ENCODE data around the gene EEF1AKMT4.
"Not testable (repeated sequence)": the region's sequence is repeated elsewhere in the genome, so short reads cannot be mapped to it uniquely, and the experiment has no call there.

The EEF1AKMT4 gene

DNA sequence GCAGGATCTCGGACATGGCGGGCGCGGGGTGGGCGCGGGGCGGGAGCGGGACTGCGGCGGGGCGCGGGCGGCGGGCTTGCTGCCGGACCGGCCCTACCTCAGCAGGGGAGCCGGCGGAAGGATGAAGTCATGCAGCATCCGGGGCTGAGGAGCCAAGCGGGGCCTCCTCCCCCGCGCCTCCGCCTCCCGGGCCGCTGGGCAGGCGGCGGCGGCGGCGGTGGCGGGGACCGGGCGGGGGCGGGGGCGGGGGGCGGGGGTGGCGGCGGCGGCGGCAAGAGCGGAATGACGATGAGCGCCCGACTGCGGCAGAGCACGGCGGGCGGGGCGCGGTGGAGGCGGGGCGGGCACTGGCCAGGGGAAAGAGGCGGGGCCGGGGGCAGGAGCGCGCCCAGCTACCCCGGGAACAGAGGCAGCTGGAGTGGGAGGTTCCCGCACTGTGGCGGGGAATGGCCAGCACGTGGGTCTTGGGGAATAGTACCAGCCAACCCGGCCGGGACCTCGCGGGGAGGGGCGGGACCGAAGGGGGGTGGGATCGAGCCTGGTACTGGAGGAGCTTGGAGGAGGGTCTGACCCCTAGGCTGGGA lies 11.9 kb downstream of the EEF1AKMT4 start, which contains the start of gene CAMK2N2:
Gene CAMK2N2 (minus strand): TSS at position 284 of the 584 bp plus-strand sequence. CDS start 268 bp downstream, at position 16.
- peak; percentile 85 for DNase-seq

- peak; percentile 70 for DNase-seq
These were observed 12.6 kb downstream of the EEF1AKMT4 start for GRCh38 chr3:184261854-184262763.

- no peak for DNase-seq
These were observed 13.3 kb downstream of the EEF1AKMT4 start for GRCh38 chr3:184262764-184263179.

DNA sequence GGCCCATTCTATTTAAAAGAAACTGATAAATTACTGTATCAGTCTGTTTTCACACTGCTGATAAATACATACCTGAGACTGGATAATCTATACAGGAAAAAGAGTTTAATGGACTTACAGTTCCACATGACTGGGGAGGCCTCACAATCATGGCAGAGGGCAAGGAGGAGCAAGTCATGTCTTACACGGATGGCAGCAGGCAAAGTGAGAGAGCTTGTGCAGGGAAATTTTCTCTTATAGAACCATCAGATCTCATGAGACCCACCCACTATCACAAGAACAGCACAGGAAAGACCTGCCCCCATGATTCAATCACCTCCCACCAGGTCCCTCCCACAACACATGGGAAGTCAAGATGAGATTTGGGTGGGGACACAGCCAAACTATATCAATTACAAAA lies 17.8 kb downstream of the EEF1AKMT4 start:
- not testable (repeated sequence) for DNase-seq

- DNase-seq = no peak
These were observed 22.8 kb downstream of the EEF1AKMT4 start for GRCh38 chr3:184272269-184272668.

- no peak for DNase-seq
These were observed 25.9 kb downstream of the EEF1AKMT4 start for GRCh38 chr3:184275381-184275701.

DNA sequence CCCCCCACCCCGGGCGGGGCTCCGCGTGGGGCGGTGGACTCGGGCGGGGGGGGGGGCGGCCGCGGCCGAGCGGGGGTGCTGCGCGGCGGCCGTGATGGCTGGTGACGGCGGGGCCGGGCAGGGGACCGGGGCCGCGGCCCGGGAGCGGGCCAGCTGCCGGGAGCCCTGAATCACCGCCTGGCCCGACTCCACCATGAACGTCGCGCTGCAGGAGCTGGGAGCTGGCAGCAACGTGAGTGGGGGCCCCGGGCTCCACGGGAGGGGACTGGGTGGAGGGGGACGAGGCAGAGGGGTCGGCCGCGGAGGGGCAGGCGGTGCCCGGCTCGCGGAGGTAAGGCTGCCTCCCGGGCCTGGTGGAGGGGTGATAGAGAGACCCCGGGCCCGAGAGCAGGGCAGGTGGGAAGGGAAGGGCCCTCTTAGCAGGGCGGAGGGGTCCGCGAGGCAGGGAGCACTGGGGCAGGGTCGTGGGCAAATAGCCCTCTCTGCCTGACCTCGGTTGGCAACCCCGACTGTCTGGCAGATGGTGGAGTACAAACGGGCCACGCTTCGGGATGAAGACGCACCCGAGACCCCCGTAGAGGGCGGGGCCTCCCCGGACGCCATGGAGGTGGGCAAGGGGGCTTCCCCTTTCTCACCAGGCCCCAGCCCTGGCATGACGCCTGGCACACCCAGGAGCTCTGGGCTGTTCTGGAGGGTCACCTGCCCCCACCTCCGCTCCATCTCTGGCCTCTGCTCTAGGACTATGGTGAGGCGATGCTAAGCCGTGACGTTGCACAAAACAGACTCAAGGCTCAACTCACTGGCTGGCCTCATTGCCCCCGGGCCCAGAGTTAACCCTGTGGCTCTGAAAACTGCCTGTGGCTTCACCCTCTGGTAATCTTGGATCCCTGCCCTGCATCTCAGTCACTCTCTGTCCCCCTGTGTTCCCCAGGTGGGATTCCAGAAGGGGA lies 26.8 kb downstream of the EEF1AKMT4 start, which contains the start of gene ECE2:
Gene ECE2 (plus strand): TSS at position 62 of the 950 bp plus-strand sequence. CDS start 132 bp downstream, at position 194.
- no peak for DNase-seq

GRCh38 chr3:184277366-184277765 lies 27.9 kb downstream of the EEF1AKMT4 start:
- no peak for DNase-seq

DNA sequence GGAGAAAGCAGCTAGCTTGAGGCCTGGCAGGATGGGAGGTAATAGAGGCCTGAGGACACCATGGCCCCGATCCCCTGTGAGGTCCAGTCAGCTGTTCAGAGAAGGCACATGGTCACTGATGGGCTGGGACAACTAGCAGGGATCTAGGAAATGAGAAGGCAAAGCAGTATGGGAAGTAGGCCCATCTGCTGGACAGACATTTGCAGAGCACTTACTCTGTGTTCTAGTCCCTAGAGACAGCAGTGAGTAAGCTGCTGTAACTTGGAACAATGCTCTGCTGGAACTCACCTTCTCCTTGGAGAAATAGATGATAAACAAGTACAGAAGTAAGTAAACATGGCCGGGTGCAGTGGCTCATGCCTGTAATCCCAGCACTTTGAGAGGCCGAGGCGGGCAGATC lies 33.5 kb downstream of the EEF1AKMT4 start:
- no peak for DNase-seq

- no peak for DNase-seq
These were observed 34.2 kb downstream of the EEF1AKMT4 start for GRCh38 chr3:184283681-184284080.

DNA sequence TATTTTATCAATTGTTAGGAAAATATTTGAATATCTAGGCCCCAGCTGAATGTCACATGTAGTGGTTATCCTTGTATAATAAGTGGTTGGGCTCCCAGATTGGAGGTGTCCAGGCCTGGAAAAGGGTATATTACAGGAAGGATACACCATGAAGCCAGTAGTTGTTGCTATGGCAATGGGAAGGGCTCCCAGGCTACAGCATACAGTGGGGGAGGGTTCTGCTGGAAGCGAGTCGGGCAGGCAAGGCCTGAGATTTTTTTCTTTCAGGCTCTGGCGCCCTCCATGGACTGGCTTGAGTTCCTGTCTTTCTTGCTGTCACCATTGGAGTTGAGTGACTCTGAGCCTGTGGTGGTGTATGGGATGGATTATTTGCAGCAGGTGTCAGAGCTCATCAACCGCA lies 35.2 kb downstream of the EEF1AKMT4 start:
- peak; percentile 80 for DNase-seq

GRCh38 chr3:184289426-184289938 lies 40.0 kb downstream of the EEF1AKMT4 start:
- DNase-seq = peak; percentile 43

DNA sequence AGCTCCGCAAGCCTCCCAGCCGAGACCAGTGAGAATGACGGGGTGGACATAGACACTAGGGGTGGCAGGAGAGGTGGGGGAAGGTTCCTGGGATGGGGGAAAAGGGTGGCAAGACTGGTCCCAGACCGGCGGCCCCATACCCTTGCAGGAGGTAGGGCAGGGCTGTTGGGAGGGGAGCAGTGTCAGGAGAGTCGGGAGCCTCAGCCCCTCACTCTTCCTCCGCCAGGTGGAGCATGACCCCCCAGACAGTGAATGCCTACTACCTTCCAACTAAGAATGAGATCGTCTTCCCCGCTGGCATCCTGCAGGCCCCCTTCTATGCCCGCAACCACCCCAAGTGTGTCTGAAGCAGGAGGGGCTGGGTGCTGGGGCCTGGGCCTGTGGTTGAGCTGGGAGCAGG lies 40.9 kb downstream of the EEF1AKMT4 start:
- no peak for DNase-seq

GRCh38 chr3:184291044-184291737 lies 41.7 kb downstream of the EEF1AKMT4 start:
- DNase-seq = no peak

DNA sequence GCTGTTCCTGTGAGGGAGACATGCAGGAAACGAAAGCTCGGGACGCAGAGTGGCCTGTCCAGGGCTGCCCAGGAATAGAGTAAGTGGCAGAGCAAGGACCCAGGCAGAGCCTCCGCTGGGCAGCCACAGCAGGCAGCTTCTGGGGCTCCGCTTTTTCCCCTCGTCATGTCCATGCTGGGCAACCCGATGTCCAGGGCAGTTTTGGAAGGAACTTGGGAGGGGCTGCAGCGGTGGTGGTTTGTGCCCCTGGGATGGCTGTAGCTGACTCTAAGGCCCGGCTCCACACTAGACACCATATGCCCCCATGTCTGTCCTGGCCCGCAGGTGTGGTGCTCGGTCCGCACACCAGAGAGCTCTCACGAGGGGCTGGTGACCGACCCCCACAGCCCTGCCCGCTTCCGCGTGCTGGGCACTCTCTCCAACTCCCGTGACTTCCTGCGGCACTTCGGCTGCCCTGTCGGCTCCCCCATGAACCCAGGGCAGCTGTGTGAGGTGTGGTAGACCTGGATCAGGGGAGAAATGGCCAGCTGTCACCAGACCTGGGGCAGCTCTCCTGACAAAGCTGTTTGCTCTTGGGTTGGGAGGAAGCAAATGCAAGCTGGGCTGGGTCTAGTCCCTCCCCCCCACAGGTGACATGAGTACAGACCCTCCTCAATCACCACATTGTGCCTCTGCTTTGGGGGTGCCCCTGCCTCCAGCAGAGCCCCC lies 42.4 kb downstream of the EEF1AKMT4 start:
- DNase-seq = no peak

GRCh38 chr3:184295771-184296170 lies 46.3 kb downstream of the EEF1AKMT4 start:
- DNase-seq = no peak

DNA sequence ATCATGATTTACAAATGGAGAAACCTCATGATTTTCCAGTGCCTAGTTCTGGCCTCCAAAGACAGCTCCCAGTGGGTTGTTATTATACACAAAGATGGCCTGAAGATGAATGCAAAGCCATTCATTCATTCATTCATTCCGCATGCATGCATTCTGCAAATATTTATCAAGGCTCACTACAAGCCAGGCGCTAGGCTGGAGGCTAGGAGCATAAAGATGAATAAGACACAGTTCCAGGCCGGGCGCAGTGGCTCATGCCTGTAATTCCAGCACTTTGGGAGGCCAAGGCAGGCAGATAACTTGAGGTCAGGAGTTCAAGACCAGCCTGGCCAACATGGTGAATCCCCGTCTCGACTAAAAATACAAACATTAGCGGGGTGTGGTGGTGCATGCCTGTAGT lies 47.1 kb downstream of the EEF1AKMT4 start:
- DNase-seq = no peak

DNA sequence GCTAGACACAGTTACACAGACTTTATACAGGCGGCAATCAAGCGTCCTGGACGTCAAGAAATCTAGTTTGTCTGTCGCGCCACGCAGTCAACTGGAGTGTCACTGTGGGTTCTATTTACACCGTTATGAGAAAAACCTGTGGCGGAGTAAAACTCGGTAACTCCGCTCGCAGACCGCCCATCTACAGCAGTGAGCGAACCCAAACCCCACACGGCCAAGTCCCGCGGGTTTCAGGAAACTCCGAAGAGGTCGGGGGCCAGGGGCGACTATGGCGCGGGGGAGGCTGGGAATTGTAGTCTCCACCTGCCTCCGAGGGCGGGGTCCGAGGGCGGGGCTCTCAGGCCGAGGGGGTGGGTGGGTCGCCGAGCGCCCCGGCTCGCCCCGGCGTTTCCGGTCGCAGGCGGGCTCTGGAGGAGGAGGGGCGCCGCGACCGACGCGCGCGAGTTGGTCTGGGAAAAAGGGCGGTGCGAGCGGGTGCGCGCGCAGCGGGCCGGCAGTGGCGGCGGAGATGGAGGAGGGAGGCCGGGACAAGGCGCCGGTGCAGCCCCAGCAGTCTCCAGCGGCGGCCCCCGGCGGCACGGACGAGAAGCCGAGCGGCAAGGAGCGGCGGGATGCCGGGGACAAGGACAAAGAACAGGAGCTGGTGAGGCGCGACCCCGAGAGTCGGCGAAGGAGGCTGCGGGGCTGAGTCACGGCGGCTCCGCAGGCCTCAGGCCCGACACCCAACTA lies 49.5 kb downstream of the EEF1AKMT4 start, which contains the start of gene PSMD2:
Gene PSMD2 (plus strand): TSS at position 483 of the 729 bp plus-strand sequence. CDS start 26 bp downstream, at position 509.
- DNase-seq = peak; percentile 93

GRCh38 chr3:184299488-184300377 lies 50.3 kb downstream of the EEF1AKMT4 start:
- no peak for DNase-seq

- no peak for DNase-seq
These were observed 50.9 kb downstream of the EEF1AKMT4 start for GRCh38 chr3:184300378-184300720.

Measured in NCI-H1092 treated with DMSO at 0.1 percent for 48 hours (cell line).